Urinary bladder (tissue), 4 donors: Measurements from ENCODE around the gene ROMO1. TPM values are rescaled to one million over a fixed set of nuclear protein-coding genes. Genes with fewer than 3 reads are reported as not detected.
"Not testable (repeated sequence)": the region's sequence is repeated elsewhere in the genome, so short reads cannot be mapped to it uniquely, and the experiment has no call there.

ENCODE experiments used
- DNase-seq: peaks from one replicate; pipeline ENCODE4 v3.0.0-alpha.2; 2015; ENCODE audit errors: extremely low spot score
- H3K27ac ChIP-seq: one replicate; pipeline ENCODE4 v1.5.1; 2013; ENCODE audit warnings: low read depth, mild to moderate bottlenecking, moderate library complexity
- H3K36me3 ChIP-seq: one replicate; pipeline ENCODE4 v1.6.1; 2013; ENCODE audit warnings: mild to moderate bottlenecking, moderate library complexity; ENCODE audit not compliant: insufficient read depth
- H3K4me1 ChIP-seq: one replicate; pipeline ENCODE4 v1.6.1; 2013; ENCODE audit warnings: mild to moderate bottlenecking, moderate library complexity; ENCODE audit not compliant: insufficient read depth
- H3K4me3 ChIP-seq: one replicate; pipeline ENCODE4 v1.5.1; 2013; ENCODE audit warnings: low read depth, low read length
- WGBS: extraction: QIAGEN DNeasy Blood & Tissue Kit; methylation state at CpG from one replicate; pipeline ENCODE4 v1.1.7; 2013; 5-methylcytosine and 5-hydroxymethylcytosine counted together
- polyA plus RNA-seq: library from polyadenylated mRNA; stranded (reverse); fragments of 200-250 nt; gene quantifications from one replicate; pipeline ENCODE4 v1.2.3, GENCODE V29; 2013
- total RNA-seq: library from RNA; depleted of rRNA; stranded (reverse); fragments of >200 nt; gene quantifications from one replicate; pipeline ENCODE4 v1.2.3, GENCODE V29; 2014
- donor health status: healthy with polysubstance abuse.
- donor health status: healthy.

ROMO1 gene
- total and polyA plus RNA-seq, 2 donors = 78.8 to 252 TPM

DNA sequence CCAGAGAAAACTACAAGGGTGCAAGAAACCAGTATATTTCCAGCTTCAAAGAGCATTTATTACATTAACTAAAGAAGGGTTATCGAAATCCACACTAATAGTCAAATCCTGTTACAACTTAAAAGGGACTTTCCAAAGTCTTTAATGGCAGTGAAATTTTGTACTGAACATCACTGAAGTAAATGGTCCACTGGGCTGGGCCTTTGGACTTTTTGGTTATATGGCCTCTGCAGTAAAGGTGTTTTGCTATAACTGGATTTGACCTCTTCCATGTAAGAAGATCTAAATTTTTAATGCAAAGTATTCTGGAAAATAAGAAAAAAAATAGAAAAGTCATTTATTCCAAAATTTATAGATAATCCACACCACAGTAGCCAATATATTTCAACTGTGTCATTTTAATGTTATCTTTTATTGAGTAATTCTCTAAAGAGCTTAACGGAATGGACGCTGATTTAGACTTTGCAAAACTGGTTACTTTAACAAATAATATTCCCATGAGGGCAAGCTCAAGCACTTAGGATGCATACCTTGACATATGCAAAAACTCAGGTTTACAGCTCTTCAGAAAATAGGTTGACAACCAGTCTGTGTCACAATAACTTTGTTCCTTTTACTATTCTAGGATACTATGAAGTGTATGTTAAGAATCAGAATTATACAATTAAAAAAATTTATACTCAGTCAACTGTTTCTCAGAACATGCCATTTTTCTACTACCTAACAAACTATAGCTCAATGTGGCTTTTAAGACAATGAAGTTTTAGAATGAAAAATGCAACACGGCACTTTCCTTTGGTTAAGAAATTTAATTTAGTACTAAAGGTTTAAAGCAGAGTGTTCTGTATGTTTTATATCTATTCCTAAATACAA lies 35.8 kb downstream of the ROMO1 start:
- no peaks in the 10 kb centered on the region for H3K4me1 ChIP-seq
- no peak overlapping the region for H3K4me3 ChIP-seq
- 65% methylated on average over 4 of the region's 4 CpGs for WGBS
- H3K27ac ChIP-seq = no peak overlapping the region
- H3K36me3 ChIP-seq = peaks cover 9% of the 10 kb centered on the region
- DNase-seq = no peak

DNA sequence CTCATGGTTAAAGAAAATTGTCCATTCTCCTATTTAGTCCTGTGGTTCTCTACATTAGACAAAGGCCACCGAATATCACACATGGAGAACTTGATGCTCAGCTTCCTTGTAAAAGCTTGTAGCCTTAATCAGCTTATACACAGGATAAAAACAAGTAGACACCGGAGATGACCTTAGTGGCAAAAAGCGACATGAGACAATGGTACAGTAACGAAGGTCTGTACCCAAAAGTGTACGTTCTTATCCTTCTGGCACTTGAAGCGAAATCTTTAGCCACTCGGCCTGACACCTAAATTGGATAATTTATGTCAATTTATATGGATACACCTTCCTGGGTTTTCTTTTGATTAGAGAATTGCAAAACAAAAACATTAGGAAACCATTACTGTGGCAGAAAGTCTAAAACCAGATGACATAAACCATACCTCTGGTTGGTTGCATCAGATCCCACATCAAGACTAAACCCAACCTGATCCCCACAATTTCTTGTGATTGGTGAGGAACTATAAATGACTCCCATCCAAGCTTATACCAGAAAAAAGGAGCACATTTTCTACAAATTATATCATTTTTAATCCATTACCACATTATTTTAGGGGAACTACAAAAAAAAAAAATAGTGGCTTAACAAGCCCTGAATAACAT lies 36.7 kb downstream of the ROMO1 start:
- WGBS = 57% methylated on average over 7 of the region's 7 CpGs
- H3K4me1 ChIP-seq = no peaks in the 10 kb centered on the region
- H3K4me3 ChIP-seq = peak overlapping the region; percentile 9
- no peak overlapping the region for H3K27ac ChIP-seq
- no peak for DNase-seq
- peaks cover 9% of the 10 kb centered on the region for H3K36me3 ChIP-seq

GRCh38 chr20:35737865-35738333 lies 38.7 kb downstream of the ROMO1 start:
- Histone ChIP-seq H3K27ac (no peak overlapping the region), H3K4me1 (no peaks in the 10 kb centered on the region)

GRCh38 chr20:35738410-35739179 lies 39.4 kb downstream of the ROMO1 start:
- Histone ChIP-seq H3K4me3 (no peak overlapping the region), H3K4me1 (no peaks in the 10 kb centered on the region), H3K27ac (no peak overlapping the region), H3K36me3 (peaks cover 1% of the 10 kb centered on the region)
- 61% methylated on average over 4 of the region's 4 CpGs for WGBS
- DNase-seq = no peak

More at GRCh38 chr20:35737865-35738333, 38.7 kb downstream of the ROMO1 start:
- 96% methylated on average over 15 of the region's 15 CpGs for WGBS
- Histone ChIP-seq H3K4me3 (no peak overlapping the region), H3K36me3 (peaks cover 6% of the 10 kb centered on the region)
- no peak for DNase-seq

- no peak overlapping the region for H3K27ac ChIP-seq
- WGBS = 50% methylated on average over 7 of the region's 7 CpGs
- no peak overlapping the region for H3K4me3 ChIP-seq
- peaks cover 1% of the 10 kb centered on the region for H3K36me3 ChIP-seq
- H3K4me1 ChIP-seq = no peaks in the 10 kb centered on the region
- DNase-seq = no peak
These were observed 40.3 kb downstream of the ROMO1 start for GRCh38 chr20:35739294-35740163.

DNA sequence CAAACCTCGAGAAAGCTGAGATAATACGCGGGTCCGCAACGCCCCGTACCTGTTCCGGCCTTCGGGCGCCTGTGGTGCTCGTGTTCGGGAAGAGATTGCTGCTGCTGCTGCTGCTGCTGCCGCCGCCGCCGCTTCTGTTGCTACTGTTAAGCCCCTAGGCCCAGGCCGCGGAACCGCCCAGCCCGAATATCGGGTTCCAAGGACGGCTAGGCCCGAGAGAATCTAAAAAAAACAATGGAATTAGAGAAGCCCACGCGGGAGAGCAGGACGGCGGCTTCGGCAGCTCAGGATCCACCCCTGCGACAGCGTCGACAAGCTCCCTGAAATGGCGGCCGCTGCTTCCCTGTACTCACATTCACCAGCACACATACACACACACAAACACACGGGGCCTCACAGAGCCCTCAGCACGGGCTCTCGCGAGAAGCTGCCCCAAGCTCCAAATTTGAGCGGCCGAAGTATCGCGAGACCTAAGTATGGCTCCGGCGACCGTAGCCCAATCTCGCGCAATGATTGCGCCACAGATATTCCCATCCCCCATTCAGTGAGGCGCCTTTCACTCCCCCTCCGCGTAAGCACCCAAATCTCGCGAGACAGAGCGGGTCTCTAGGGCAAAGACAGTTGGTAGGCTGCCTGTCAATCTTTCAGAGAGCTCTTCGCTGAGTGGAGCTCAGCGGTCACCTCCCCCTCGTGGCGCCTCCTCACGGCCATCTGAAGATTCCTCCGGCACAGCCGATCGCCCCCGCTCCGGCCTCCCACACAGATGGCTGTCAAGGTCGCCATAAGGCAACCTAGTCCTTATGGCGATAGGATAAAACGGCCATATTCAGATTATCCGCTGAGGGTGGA lies 42.9 kb downstream of the ROMO1 start, which contains the start of gene RBM39:
RBM39 (minus strand) TSS at position 369 of the 849 bp plus-strand sequence. CDS start 1,386 bp downstream, outside the sequence.
- WGBS = under 1% methylated on average over 66 of the region's 66 CpGs
- peak within 1 kb of the TSS; percentile 83 for H3K4me3 ChIP-seq
- peaks cover 1% of the 10 kb centered on the region for H3K36me3 ChIP-seq
- peak; percentile 100 for DNase-seq
- H3K27ac ChIP-seq = peak within 1 kb of the TSS; percentile 100
- no peaks in the 10 kb centered on the region for H3K4me1 ChIP-seq

- WGBS = 7% methylated on average over 8 of the region's 8 CpGs
- H3K36me3 ChIP-seq = peaks cover 1% of the 10 kb centered on the region
- DNase-seq = no peak
These were observed 43.7 kb downstream of the ROMO1 start for GRCh38 chr20:35742741-35743523.

DNA sequence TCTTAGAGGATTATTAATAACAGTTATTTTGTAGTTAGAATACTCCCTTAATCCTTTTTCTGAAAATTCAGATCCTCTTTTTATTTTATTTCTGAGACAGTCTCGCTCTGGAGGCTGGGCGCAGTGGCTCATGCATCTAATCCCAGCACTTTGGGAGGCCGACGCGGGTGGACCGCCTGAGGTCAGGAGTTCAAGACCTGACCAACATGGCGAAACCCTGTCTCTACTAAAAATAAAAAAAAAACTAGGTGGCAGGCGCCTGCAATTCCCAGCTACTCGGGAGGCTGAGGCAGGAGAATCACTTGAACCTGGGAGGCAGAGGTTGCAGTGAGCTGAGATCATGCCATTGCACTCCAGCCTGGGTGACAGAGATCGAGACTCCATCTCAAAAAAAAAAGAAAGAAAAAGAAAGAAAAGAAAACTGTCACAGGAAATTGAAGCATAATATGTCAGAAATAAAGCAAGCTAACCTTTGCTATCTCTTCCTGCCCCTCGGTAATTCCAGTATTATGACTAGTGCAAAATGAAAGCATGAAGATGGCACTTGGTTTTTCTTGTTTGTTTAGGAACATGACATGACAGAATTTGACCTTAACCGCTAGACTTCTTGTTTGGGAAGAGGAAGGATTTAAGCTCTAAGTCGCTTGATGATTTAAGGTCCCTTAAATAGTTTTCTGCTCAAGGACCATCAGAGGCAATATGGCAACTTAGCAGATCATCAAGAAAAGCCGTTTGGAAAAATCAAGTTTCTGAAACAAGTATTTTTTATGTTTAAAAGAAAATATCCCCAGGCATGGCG lies 44.7 kb downstream of the ROMO1 start:
- WGBS = 69% methylated on average over 15 of the region's 15 CpGs
- DNase-seq = no peak
- Histone ChIP-seq H3K27ac (peak overlapping the region; percentile 86), H3K4me3 (no peak overlapping the region), H3K36me3 (no peaks in the 10 kb centered on the region), H3K4me1 (no peaks in the 10 kb centered on the region)

More at GRCh38 chr20:35742741-35743523, 43.7 kb downstream of the ROMO1 start:
- peak overlapping the region; percentile 86 for H3K27ac ChIP-seq
- H3K4me3 ChIP-seq = peak overlapping the region; percentile 51
- no peaks in the 10 kb centered on the region for H3K4me1 ChIP-seq

DNA sequence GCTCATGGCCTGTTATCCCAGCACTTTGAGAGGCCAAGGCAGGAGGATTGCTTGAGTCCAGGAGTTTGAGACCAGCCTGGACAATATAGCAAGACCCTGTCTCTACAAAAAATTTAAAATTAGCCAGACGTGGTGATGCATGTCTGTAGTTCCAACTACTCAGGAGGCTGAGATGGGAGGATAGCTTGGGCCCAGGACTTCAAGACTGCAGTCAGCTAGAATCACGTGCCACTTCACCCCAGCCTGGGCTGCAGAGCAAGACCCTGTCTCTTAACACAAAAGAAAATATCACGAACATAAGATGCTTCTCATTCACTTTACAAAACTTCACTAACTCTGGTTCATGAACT lies 45.3 kb downstream of the ROMO1 start:
- H3K4me3 ChIP-seq, H3K27ac ChIP-seq, H3K36me3 ChIP-seq, DNase-seq, H3K4me1 ChIP-seq: not testable (repeated sequence)
- WGBS = 90% methylated on average over 3 of the region's 3 CpGs
